Mesenchymal stem cell (in vitro differentiated cells and primary cell): ENCODE measurements around the gene CHMP1A.
A peak's percentile ranks its signal among the peaks of the same experiment; 100 is the strongest.
"Not testable (repeated sequence)": the region's sequence is repeated elsewhere in the genome, so short reads cannot be mapped to it uniquely, and the experiment has no call there.

Experiments
- DNase-seq: peaks from one replicate; pipeline ENCODE4 v3.0.0-alpha.2; 2013
- H2AFZ ChIP-seq: one replicate; pipeline ENCODE4 v1.6.1; 2013; ENCODE audit warnings: low read depth, mild to moderate bottlenecking, control low read depth, inconsistent platforms, low read length, moderate library complexity
- H2AK5ac ChIP-seq: 2 replicates; pipeline ENCODE4 v1.6.1; 2013; ENCODE audit warnings: low read length, moderate library complexity, mild to moderate bottlenecking, inconsistent platforms; ENCODE audit not compliant: severe bottlenecking
- H2BK120ac ChIP-seq: one replicate; pipeline ENCODE4 v1.6.1; 2013; ENCODE audit warnings: low read depth, mild to moderate bottlenecking, inconsistent platforms, low read length, moderate library complexity
- H2BK12ac ChIP-seq, 2 experiments: one replicate each; pipeline ENCODE4 v1.6.1; 2013; ENCODE audit warnings: inconsistent platforms in 2 of 2, low read length in 2 of 2, mild to moderate bottlenecking in 2 of 2, moderate library complexity in 2 of 2, control low read depth in 1 of 2
- H2BK15ac ChIP-seq: one replicate; pipeline ENCODE4 v1.6.1; 2013; ENCODE audit warnings: mild to moderate bottlenecking, low read depth, inconsistent platforms; ENCODE audit not compliant: poor library complexity, severe bottlenecking
- H2BK5ac ChIP-seq: 2 replicates; pipeline ENCODE4 v1.6.1; 2013; ENCODE audit warnings: low read depth, mild to moderate bottlenecking, low read length, control low read depth, inconsistent platforms; ENCODE audit not compliant: poor library complexity, severe bottlenecking
- H3K14ac ChIP-seq, 2 experiments: one replicate each; pipeline ENCODE4 v1.6.1; 2013; ENCODE audit warnings: inconsistent platforms in 2 of 2, low read length in 2 of 2, control low read depth in 1 of 2, mild to moderate bottlenecking in 1 of 2, moderate library complexity in 1 of 2
- H3K18ac ChIP-seq, 2 experiments: one replicate each; pipeline ENCODE4 v1.6.1; 2013; ENCODE audit warnings: inconsistent platforms in 2 of 2, low read length in 2 of 2, control low read depth in 1 of 2, low read depth in 1 of 2, mild to moderate bottlenecking in 1 of 2
- H3K23ac ChIP-seq, 2 experiments: one replicate each; pipeline ENCODE4 v1.6.1; 2013; ENCODE audit warnings: inconsistent platforms in 2 of 2, low read length in 2 of 2, mild to moderate bottlenecking in 2 of 2, moderate library complexity in 2 of 2, control low read depth in 1 of 2
- H3K27ac ChIP-seq: 2 replicates; pipeline ENCODE4 v1.5.1; 2013; ENCODE audit warnings: mild to moderate bottlenecking, moderate library complexity, low read length, control low read depth, inconsistent platforms; ENCODE audit not compliant: poor library complexity, severe bottlenecking
- H3K27me3 ChIP-seq, 2 experiments: 2 replicates each; pipeline versions ENCODE4 v1.6.1 to v1.7.0; 2013; ENCODE audit warnings: low read length in 2 of 2, mild to moderate bottlenecking in 2 of 2, moderate library complexity in 2 of 2, control low read depth in 1 of 2, inconsistent platforms in 1 of 2; ENCODE audit not compliant: control insufficient read depth in 1 of 2, insufficient read depth in 1 of 2
- H3K36me3 ChIP-seq, 2 experiments: 2 replicates each; pipeline versions ENCODE4 v1.6.1 to v1.7.0; 2013; ENCODE audit warnings: low read length in 2 of 2, control low read depth in 1 of 2, inconsistent platforms in 1 of 2, low read depth in 1 of 2, mild to moderate bottlenecking in 1 of 2; ENCODE audit not compliant: insufficient read depth in 2 of 2, control insufficient read depth in 1 of 2
- H3K4ac ChIP-seq, 2 experiments: one replicate each; pipeline ENCODE4 v1.6.1; 2013; ENCODE audit warnings: inconsistent platforms in 2 of 2, low read length in 2 of 2, mild to moderate bottlenecking in 2 of 2, moderate library complexity in 2 of 2, control low read depth in 1 of 2, low read depth in 1 of 2
- H3K4me1 ChIP-seq: 2 replicates; pipeline ENCODE4 v1.6.1; 2013; ENCODE audit warnings: low read depth, low read length, control low read depth; ENCODE audit not compliant: control insufficient read depth, insufficient read depth
- H3K4me2 ChIP-seq: 2 replicates; pipeline ENCODE4 v1.6.1; 2013; ENCODE audit warnings: low read length, mild to moderate bottlenecking, inconsistent platforms; ENCODE audit not compliant: poor library complexity, severe bottlenecking
- H3K4me3 ChIP-seq, 2 experiments: 2 replicates each; pipeline versions ENCODE4 v1.5.1 to v1.7.0; 2013; ENCODE audit warnings: low read length in 2 of 2, mild to moderate bottlenecking in 2 of 2, control low read depth in 1 of 2, low read depth in 1 of 2; ENCODE audit not compliant: insufficient read depth in 1 of 2
- H3K79me1 ChIP-seq: replicated peaks from 2 replicates; pipeline ENCODE4 v1.6.1; 2013; ENCODE audit warnings: mild to moderate bottlenecking, control low read depth, low read length, inconsistent platforms; ENCODE audit not compliant: poor library complexity, severe bottlenecking
- H3K9ac ChIP-seq: 2 replicates; pipeline ENCODE4 v1.7.0; 2013; ENCODE audit warnings: mild to moderate bottlenecking, low read length, moderate library complexity
- H3K9me3 ChIP-seq: 2 replicates; pipeline ENCODE4 v1.7.0; 2013; ENCODE audit warnings: mild to moderate bottlenecking, low read length; ENCODE audit not compliant: control insufficient read depth
- H4K8ac ChIP-seq: one replicate; pipeline ENCODE4 v1.6.1; 2013; ENCODE audit warnings: inconsistent platforms, mild to moderate bottlenecking, low read length, moderate library complexity
- H4K91ac ChIP-seq: one replicate; pipeline ENCODE4 v1.6.1; 2013; ENCODE audit warnings: mild to moderate bottlenecking, low read length, inconsistent platforms
- WGBS: methylation state at CpG from one replicate; pipeline ENCODE4 v1.1.7; 2013; ENCODE audit warnings: mixed read lengths; 5-methylcytosine and 5-hydroxymethylcytosine counted together

Gene CHMP1A

GRCh38 chr16:89672177-89672941 is 14.9 kb upstream of the CHMP1A start:
- Histone ChIP-seq H2BK15ac (no peak overlapping the region), H3K14ac (no peak overlapping the region), H2AFZ (no peak overlapping the region), H3K4me2 (no peak overlapping the region), H3K18ac (no peak overlapping the region), H4K8ac (no peak overlapping the region), H3K27ac (no peak overlapping the region), H3K4me1 (peaks cover 11% of the 10 kb centered on the region), H3K4ac (no peak overlapping the region), H2BK120ac (no peak overlapping the region), H3K23ac (no peak overlapping the region), H3K79me1 (peaks cover 2% of the 10 kb centered on the region), H2BK5ac (no peak overlapping the region), H3K9ac (no peak overlapping the region), H2AK5ac (no peak overlapping the region), H3K36me3 (peaks cover 0 to 18% of the 10 kb centered on the region in 2 experiments), H3K27me3 (no peaks in the 10 kb centered on the region), H3K9me3 (no peaks in the 10 kb centered on the region), H2BK12ac (no peak overlapping the region), H3K4me3 (no peak overlapping the region), H4K91ac (no peak overlapping the region)
- WGBS: 93% methylated on average over 16 of the region's 16 CpGs
- no peak for DNase-seq

DNA sequence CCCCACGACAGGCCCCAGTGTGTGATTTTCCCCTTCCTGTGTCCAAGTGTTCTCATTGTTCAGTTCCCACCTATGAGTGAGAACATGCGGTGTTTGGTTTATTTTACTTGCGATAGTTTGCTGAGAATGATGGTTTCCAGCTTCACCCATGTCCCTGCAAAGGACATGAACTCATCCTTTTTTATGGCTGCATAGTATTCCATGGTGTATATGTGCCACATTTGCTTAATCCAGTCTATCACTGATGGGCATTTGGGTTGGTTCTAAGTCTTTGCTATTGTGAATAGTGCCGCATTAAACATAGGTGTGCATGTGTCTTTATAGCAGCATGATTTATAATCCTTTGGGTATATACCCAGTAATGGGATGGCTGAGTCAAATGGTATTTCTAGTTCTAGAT is 14.1 kb upstream of the CHMP1A start:
- DNase-seq, H2AK5ac ChIP-seq, H2BK5ac ChIP-seq, H3K27me3 ChIP-seq, H3K9ac ChIP-seq, H3K4ac ChIP-seq, H2BK120ac ChIP-seq, H4K91ac ChIP-seq, H3K23ac ChIP-seq, H2BK15ac ChIP-seq, H3K9me3 ChIP-seq, H3K18ac ChIP-seq, H3K14ac ChIP-seq, H3K4me2 ChIP-seq, H3K79me1 ChIP-seq, H4K8ac ChIP-seq, H3K27ac ChIP-seq, H3K4me3 ChIP-seq, H2AFZ ChIP-seq, H2BK12ac ChIP-seq: not testable (repeated sequence)
- peaks cover 0 to 18% of the 10 kb centered on the region in 2 experiments for H3K36me3 ChIP-seq
- peaks cover 11% of the 10 kb centered on the region for H3K4me1 ChIP-seq
- 100% methylated on average over 3 of the region's 4 CpGs for WGBS

DNA sequence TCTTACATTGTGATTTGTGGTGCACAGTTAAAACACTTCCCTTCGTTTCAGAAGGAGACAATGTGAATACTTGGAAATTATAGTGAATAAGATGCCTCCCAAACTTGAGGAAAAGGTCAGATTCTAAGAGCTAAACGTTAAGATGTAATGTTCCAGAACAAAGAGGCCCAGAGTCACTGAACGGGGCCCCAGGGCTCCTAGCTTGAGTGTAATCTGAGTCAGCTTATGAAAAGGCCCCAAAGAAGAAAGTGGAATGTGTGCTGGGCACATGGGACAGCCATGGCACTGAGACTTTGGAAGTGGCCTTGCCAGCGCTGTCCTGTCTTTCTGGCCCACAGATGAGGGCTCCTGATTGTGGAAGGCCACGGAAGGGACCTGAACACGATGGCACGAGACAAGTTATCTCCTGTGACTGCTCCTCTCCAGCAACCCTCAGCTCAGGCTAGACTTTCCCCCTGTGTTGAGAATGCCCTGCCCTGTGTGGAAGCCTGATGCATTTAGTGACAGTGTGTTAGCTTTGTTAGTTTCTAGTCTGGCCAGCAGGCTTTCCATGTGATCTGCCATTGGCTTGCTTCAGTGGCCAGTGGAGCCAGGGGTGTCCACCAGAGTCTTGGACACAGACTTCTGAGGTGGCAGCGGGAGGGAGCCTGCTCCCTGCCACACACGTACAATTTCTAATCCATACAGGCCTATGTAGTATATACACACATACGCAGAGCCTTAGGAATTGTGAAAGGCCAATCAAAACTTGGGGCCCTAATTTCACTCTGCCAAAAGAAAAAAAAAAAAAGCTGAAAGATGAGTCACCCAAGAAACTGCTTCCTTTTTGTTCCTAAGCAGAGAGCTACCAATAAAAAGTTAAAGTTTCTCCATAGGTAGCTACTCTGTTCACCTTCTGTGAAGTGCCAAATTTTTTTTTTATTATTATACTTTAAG is 13.3 kb upstream of the CHMP1A start:
- no peak overlapping the region for H3K23ac ChIP-seq
- peaks cover 11% of the 10 kb centered on the region for H3K4me1 ChIP-seq
- H3K27ac ChIP-seq: no peak overlapping the region
- H3K9me3 ChIP-seq: no peaks in the 10 kb centered on the region
- no peak overlapping the region for H2BK120ac ChIP-seq
- H3K14ac ChIP-seq: peak overlapping the region in 1 of 2 experiments; percentile 36
- no peak overlapping the region for H2BK12ac ChIP-seq
- no peak overlapping the region for H2AFZ ChIP-seq
- WGBS: 89% methylated on average over 7 of the region's 10 CpGs
- no peak overlapping the region for H2AK5ac ChIP-seq
- peak overlapping the region; percentile 5 for H4K8ac ChIP-seq
- H2BK15ac ChIP-seq: no peak overlapping the region
- H2BK5ac ChIP-seq: no peak overlapping the region
- H4K91ac ChIP-seq: no peak overlapping the region
- H3K18ac ChIP-seq: no peak overlapping the region
- no peak overlapping the region for H3K4me2 ChIP-seq
- H3K9ac ChIP-seq: no peak overlapping the region
- no peak overlapping the region for H3K4me3 ChIP-seq
- peaks cover 3% of the 10 kb centered on the region for H3K79me1 ChIP-seq
- H3K36me3 ChIP-seq: peaks cover 0 to 18% of the 10 kb centered on the region in 2 experiments
- H3K4ac ChIP-seq: no peak overlapping the region
- H3K27me3 ChIP-seq: no peaks in the 10 kb centered on the region
- peak; percentile 58 for DNase-seq

GRCh38 chr16:89669755-89670154 is 12.2 kb upstream of the CHMP1A start:
- Histone ChIP-seq H4K91ac (no peak overlapping the region), H2BK120ac (no peak overlapping the region), H3K4me2 (no peak overlapping the region), H3K18ac (no peak overlapping the region), H2BK12ac (no peak overlapping the region), H2AK5ac (no peak overlapping the region), H3K23ac (peak overlapping the region in 1 of 2 experiments; percentile 42), H3K4me3 (no peak overlapping the region), H3K4ac (no peak overlapping the region), H2BK5ac (no peak overlapping the region), H3K27ac (no peak overlapping the region), H2BK15ac (no peak overlapping the region), H3K4me1 (peaks cover 11% of the 10 kb centered on the region), H3K79me1 (peaks cover 5% of the 10 kb centered on the region), H3K27me3 (no peaks in the 10 kb centered on the region), H3K14ac (no peak overlapping the region), H3K9me3 (no peaks in the 10 kb centered on the region), H2AFZ (no peak overlapping the region), H4K8ac (no peak overlapping the region), H3K9ac (no peak overlapping the region), H3K36me3 (peaks cover 2 to 23% of the 10 kb centered on the region in 2 experiments)
- DNase-seq: no peak
- 95% methylated on average over 13 of the region's 13 CpGs for WGBS
